WTC11 (cell line): ENCODE results near the gene AQP1. TPM values are rescaled to one million over a fixed set of nuclear protein-coding genes. Genes with fewer than 3 reads are reported as not detected.

ENCODE experiments used
- ATAC-seq: fragments of 200-7000 bp; cut with Tn5 transposase; 2 replicates; pipeline ENCODE4 v1.10.0; 2021; ENCODE audit warnings: mild to moderate bottlenecking, moderate library complexity
- CTCF ChIA-PET: fragments of 300-600 bp; sonication (Branson Sonifier 250); formaldehyde crosslinking; loops from one replicate; lab custom pipeline; 2021; ENCODE audit warnings: antibody characterized with exemption; lab: Charles Lee
- POLR2A ChIA-PET: fragments of 350-600 bp; sonication (Branson Sonifier 250); formaldehyde crosslinking; loops from one replicate; lab custom pipeline; 2021; ENCODE audit warnings: antibody characterized with exemption; lab: Charles Lee
- DNase-seq: peaks from one replicate; pipeline ENCODE4 v3.0.0; 2021; ENCODE audit warnings: low spot score
- H3K27ac Mint-ChIP-seq: 2 replicates; pipeline ENCODE4 v1.8.0; 2021; ENCODE audit warnings: mixed read lengths
- H3K27me3 Mint-ChIP-seq: 2 replicates; pipeline ENCODE4 v1.8.0; 2021; ENCODE audit warnings: low read depth, mild to moderate bottlenecking, moderate library complexity, mixed read lengths
- H3K36me3 Mint-ChIP-seq: 2 replicates; pipeline ENCODE4 v1.8.0; 2021; ENCODE audit warnings: mixed read lengths
- H3K4me1 Mint-ChIP-seq: 2 replicates; pipeline ENCODE4 v1.8.0; 2022; ENCODE audit warnings: mixed read lengths
- H3K4me3 Mint-ChIP-seq: 2 replicates; pipeline ENCODE4 v1.8.0; 2021; ENCODE audit warnings: mild to moderate bottlenecking, moderate library complexity, mixed read lengths
- H3K9me3 Mint-ChIP-seq: 2 replicates; pipeline ENCODE4 v1.8.0; 2021; ENCODE audit warnings: mixed read lengths
- CBFB ChIP-seq: sonication (generic); formaldehyde crosslinking; IDR thresholded peaks from 2 replicates; pipeline ENCODE4 v1.8.1; 2022; ENCODE audit warnings: mild to moderate bottlenecking, low read depth, missing genetic modification reagents
- CREB1 ChIP-seq: sonication (generic); formaldehyde crosslinking; IDR thresholded peaks from 2 replicates; pipeline ENCODE4 v1.8.0; 2023; ENCODE audit warnings: mild to moderate bottlenecking, missing genetic modification reagents
- CREM ChIP-seq: sonication (generic); formaldehyde crosslinking; IDR thresholded peaks from 2 replicates; pipeline ENCODE4 v1.8.1; 2022; ENCODE audit warnings: mild to moderate bottlenecking, missing genetic modification reagents, moderate library complexity
- EMX1 ChIP-seq: fragments of 250-450 bp; sonication (Bioruptor Pico); IDR thresholded peaks from 2 replicates; pipeline ENCODE4 v1.8.0; 2021; ENCODE audit warnings: mild to moderate bottlenecking
- ETV6 ChIP-seq: sonication (generic); formaldehyde crosslinking; IDR thresholded peaks from 2 replicates; pipeline ENCODE4 v1.8.1; 2022; ENCODE audit warnings: mild to moderate bottlenecking, missing genetic modification reagents
- FOXJ3 ChIP-seq: sonication (generic); formaldehyde crosslinking; IDR thresholded peaks from 2 replicates; pipeline ENCODE4 v1.9.0; 2021; ENCODE audit warnings: missing genetic modification reagents, mild to moderate bottlenecking, borderline replicate concordance
- GABPB1 ChIP-seq: sonication (generic); formaldehyde crosslinking; IDR thresholded peaks from 2 replicates; pipeline ENCODE4 v1.8.1; 2023; ENCODE audit warnings: mild to moderate bottlenecking, missing genetic modification reagents
- GRHL2 ChIP-seq: fragments of 250-450 bp; sonication (Bioruptor Pico); IDR thresholded peaks from 2 replicates; pipeline ENCODE4 v1.8.0; 2022; ENCODE audit warnings: mild to moderate bottlenecking, moderate library complexity; ENCODE audit not compliant: insufficient replicate concordance, severe bottlenecking
- GTF2I ChIP-seq: fragments of 250-450 bp; sonication (Bioruptor Pico); conservative IDR thresholded peaks from 2 replicates; pipeline ENCODE4 v1.4.0; 2021; ENCODE audit warnings: mild to moderate bottlenecking
- IRF2 ChIP-seq: sonication (generic); formaldehyde crosslinking; IDR thresholded peaks from 2 replicates; pipeline ENCODE4 v1.8.0; 2022; ENCODE audit warnings: low read depth, missing genetic modification reagents, borderline replicate concordance
- MXD4 ChIP-seq: fragments of 250-450 bp; sonication (Bioruptor Pico); IDR thresholded peaks from 2 replicates; pipeline ENCODE4 v1.8.0; 2021; ENCODE audit warnings: mild to moderate bottlenecking, moderate library complexity, borderline replicate concordance
- MYBL2 ChIP-seq: sonication (generic); formaldehyde crosslinking; IDR thresholded peaks from 2 replicates; pipeline ENCODE4 v1.8.1; 2023; ENCODE audit warnings: mild to moderate bottlenecking, moderate library complexity, missing genetic modification reagents
- NFATC4 ChIP-seq: fragments of 250-450 bp; sonication (Bioruptor Pico); IDR thresholded peaks from 2 replicates; pipeline ENCODE4 v1.9.0; 2021; ENCODE audit warnings: mild to moderate bottlenecking
- NFE2L1 ChIP-seq: sonication (generic); formaldehyde crosslinking; IDR thresholded peaks from 2 replicates; pipeline ENCODE4 v1.8.1; 2023; ENCODE audit warnings: missing genetic modification reagents
- NR1H2 ChIP-seq: sonication (generic); formaldehyde crosslinking; IDR thresholded peaks from 2 replicates; pipeline ENCODE4 v1.9.0; 2021; ENCODE audit warnings: mild to moderate bottlenecking, moderate library complexity, missing genetic modification reagents
- OVOL2 ChIP-seq: fragments of 250-450 bp; sonication (Bioruptor Pico); IDR thresholded peaks from 2 replicates; pipeline ENCODE4 v1.9.0; 2021; ENCODE audit warnings: mild to moderate bottlenecking, borderline replicate concordance
- PRRX2 ChIP-seq: fragments of 250-450 bp; sonication (Bioruptor Pico); IDR thresholded peaks from 2 replicates; pipeline ENCODE4 v1.8.0; 2021; ENCODE audit warnings: mild to moderate bottlenecking
- TEAD4 ChIP-seq: sonication (generic); formaldehyde crosslinking; IDR thresholded peaks from 2 replicates; pipeline ENCODE4 v1.8.0; 2022; ENCODE audit warnings: mild to moderate bottlenecking, missing genetic modification reagents
- TP53 ChIP-seq: sonication (generic); formaldehyde crosslinking; IDR thresholded peaks from 2 replicates; pipeline ENCODE4 v1.8.1; 2023; ENCODE audit warnings: mild to moderate bottlenecking, missing genetic modification reagents
- ZNF121 ChIP-seq: sonication (generic); formaldehyde crosslinking; IDR thresholded peaks from 2 replicates; pipeline ENCODE4 v1.8.0; 2023; ENCODE audit warnings: missing genetic modification reagents
- ZNF138 ChIP-seq: sonication (generic); formaldehyde crosslinking; conservative IDR thresholded peaks from 2 replicates; pipeline ENCODE4 v1.8.1; 2022; ENCODE audit warnings: mild to moderate bottlenecking, moderate library complexity, missing genetic modification reagents
- ZNF219 ChIP-seq: sonication (generic); formaldehyde crosslinking; IDR thresholded peaks from 2 replicates; pipeline ENCODE4 v1.8.0; 2023; ENCODE audit warnings: missing genetic modification reagents, mild to moderate bottlenecking, borderline replicate concordance
- ZNF263 ChIP-seq: sonication (generic); formaldehyde crosslinking; IDR thresholded peaks from 2 replicates; pipeline ENCODE4 v1.8.1; 2022; ENCODE audit warnings: low read depth, mild to moderate bottlenecking, moderate library complexity, missing genetic modification reagents
- ZNF416 ChIP-seq: fragments of 250-450 bp; sonication (Bioruptor Pico); IDR thresholded peaks from 2 replicates; pipeline ENCODE4 v1.9.0; 2021; ENCODE audit warnings: mild to moderate bottlenecking, inconsistent platforms
- ZNF671 ChIP-seq: fragments of 250-450 bp; sonication (Bioruptor Pico); IDR thresholded peaks from 2 replicates; pipeline ENCODE4 v1.8.0; 2021; ENCODE audit warnings: mild to moderate bottlenecking
- total RNA-seq: library from RNA; stranded (reverse); gene quantifications from 3 replicates; pipeline ENCODE4 v1.2.3, GENCODE V29; 2021
- TF ChIP-seq, protein P1 (sequence below): sonication (generic); formaldehyde crosslinking; IDR thresholded peaks from 2 replicates; pipeline ENCODE4 v1.8.0; 2022; ENCODE audit warnings: mild to moderate bottlenecking, missing genetic modification reagents
- TF ChIP-seq, protein P2 (sequence below): fragments of 250-450 bp; sonication (Bioruptor Pico); IDR thresholded peaks from 2 replicates; pipeline ENCODE4 v1.8.0; 2021; ENCODE audit warnings: mild to moderate bottlenecking
- TF ChIP-seq, protein P3 (sequence below): sonication (generic); formaldehyde crosslinking; IDR thresholded peaks from 2 replicates; pipeline ENCODE4 v1.8.1; 2022; ENCODE audit warnings: low read depth, mild to moderate bottlenecking, moderate library complexity, missing genetic modification reagents, borderline replicate concordance
- TF ChIP-seq, protein P4 (sequence below): sonication (generic); formaldehyde crosslinking; IDR thresholded peaks from 2 replicates; pipeline ENCODE4 v1.8.1; 2023; ENCODE audit warnings: mild to moderate bottlenecking, missing genetic modification reagents
- TF ChIP-seq, protein P5 (sequence below): sonication (generic); formaldehyde crosslinking; IDR thresholded peaks from 2 replicates; pipeline ENCODE4 v1.8.0; 2022; ENCODE audit warnings: mild to moderate bottlenecking, missing genetic modification reagents
- TF ChIP-seq, protein P6 (sequence below): sonication (generic); formaldehyde crosslinking; IDR thresholded peaks from 2 replicates; pipeline ENCODE4 v1.8.0; 2022; ENCODE audit warnings: mild to moderate bottlenecking, missing genetic modification reagents
- TF ChIP-seq, protein P7 (sequence below): sonication (generic); formaldehyde crosslinking; conservative IDR thresholded peaks from 2 replicates; pipeline ENCODE4 v1.8.1; 2022; ENCODE audit warnings: mild to moderate bottlenecking, missing genetic modification reagents
- TF ChIP-seq, protein P8 (sequence below): fragments of 250-450 bp; sonication (Bioruptor Pico); conservative IDR thresholded peaks from 2 replicates; pipeline ENCODE4 v1.9.0; 2021; ENCODE audit warnings: mild to moderate bottlenecking

The AQP1 gene
- total RNA-seq, 1 experiment from 2014 or later, result 0.81 TPM

DNA sequence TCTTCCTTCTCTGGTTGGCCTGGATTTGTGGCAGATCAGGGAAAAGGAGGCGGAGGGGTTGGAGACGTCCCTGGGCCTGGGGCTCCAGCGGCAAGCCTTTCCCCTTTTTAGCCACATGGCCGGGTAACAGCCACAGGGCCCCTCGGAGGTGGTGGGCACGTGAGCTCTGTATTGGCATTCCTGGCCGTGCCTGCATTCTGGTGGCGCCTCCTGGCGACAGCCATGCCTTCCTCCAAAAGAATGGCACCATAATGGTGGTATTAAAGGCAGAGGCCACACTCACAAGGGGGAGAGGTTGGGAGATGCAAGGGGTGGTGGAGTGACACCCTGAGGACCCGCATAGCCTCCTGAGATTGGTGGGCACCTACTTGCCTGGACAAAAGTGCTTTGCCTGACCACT lies 3.0 kb upstream of the AQP1 start:
- Mint-ChIP-seq H3K4me1 (peaks cover 8% of the 10 kb centered on the region), H3K27me3 (no peaks in the 10 kb centered on the region), H3K4me3 (no peak overlapping the region), H3K36me3 (no peaks in the 10 kb centered on the region), H3K27ac (no peak overlapping the region), H3K9me3 (no peaks in the 10 kb centered on the region)
- DNase-seq, result peak; percentile 76
- CTCF ChIA-PET, result interaction anchor here (0.6 to 4.1 kb wide), 44 partner anchors 7 to 226 kb away, joined by 3 to 39 read pairs (median 6); partner anchors contain the start of gene CRHR2
- POLR2A ChIA-PET, result no interaction called here
- peak; percentile 79 for ATAC-seq
- TF ChIP-seq TEAD4 (CRISPR knock-in tag) (0 out of 2 replicates have a peak, but pooled peaks have one; percentile 45), OVOL2 (CRISPR knock-in tag) (no peak), CBFB (CRISPR knock-in tag) (no peak), GRHL2 (CRISPR knock-in tag) (no peak), GABPB1 (CRISPR knock-in tag) (no peak), ZNF219 (CRISPR knock-in tag) (no peak), PRRX2 (CRISPR knock-in tag) (no peak), NFE2L1 (CRISPR knock-in tag) (no peak), NFATC4 (CRISPR knock-in tag) (no peak), MYBL2 (CRISPR knock-in tag) (no peak), GTF2I (CRISPR knock-in tag) (no peak), ZNF138 (CRISPR knock-in tag) (no peak), CREB1 (CRISPR knock-in tag) (0 out of 2 replicates have a peak, but pooled peaks have one; percentile 16), ZNF416 (CRISPR knock-in tag) (no peak), TP53 (CRISPR knock-in tag) (no peak), ETV6 (CRISPR knock-in tag) (no peak), NR1H2 (CRISPR knock-in tag) (no peak), ZNF263 (CRISPR knock-in tag) (no peak), EMX1 (CRISPR knock-in tag) (no peak), CREM (no peak), IRF2 (no peak), ZNF671 (CRISPR knock-in tag) (no peak), MXD4 (CRISPR knock-in tag) (no peak), FOXJ3 (CRISPR knock-in tag) (no peak), ZNF121 (CRISPR knock-in tag) (no peak)
- TF ChIP-seq, protein P1, sequence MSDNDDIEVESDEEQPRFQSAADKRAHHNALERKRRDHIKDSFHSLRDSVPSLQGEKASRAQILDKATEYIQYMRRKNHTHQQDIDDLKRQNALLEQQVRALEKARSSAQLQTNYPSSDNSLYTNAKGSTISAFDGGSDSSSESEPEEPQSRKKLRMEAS, result peak; percentile 87
- TF ChIP-seq, protein P2, sequence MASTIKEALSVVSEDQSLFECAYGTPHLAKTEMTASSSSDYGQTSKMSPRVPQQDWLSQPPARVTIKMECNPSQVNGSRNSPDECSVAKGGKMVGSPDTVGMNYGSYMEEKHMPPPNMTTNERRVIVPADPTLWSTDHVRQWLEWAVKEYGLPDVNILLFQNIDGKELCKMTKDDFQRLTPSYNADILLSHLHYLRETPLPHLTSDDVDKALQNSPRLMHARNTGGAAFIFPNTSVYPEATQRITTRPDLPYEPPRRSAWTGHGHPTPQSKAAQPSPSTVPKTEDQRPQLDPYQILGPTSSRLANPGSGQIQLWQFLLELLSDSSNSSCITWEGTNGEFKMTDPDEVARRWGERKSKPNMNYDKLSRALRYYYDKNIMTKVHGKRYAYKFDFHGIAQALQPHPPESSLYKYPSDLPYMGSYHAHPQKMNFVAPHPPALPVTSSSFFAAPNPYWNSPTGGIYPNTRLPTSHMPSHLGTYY (CRISPR knock-in tag), result 0 out of 2 replicates have a peak, but pooled peaks have one; percentile 26
- TF ChIP-seq, protein P3, sequence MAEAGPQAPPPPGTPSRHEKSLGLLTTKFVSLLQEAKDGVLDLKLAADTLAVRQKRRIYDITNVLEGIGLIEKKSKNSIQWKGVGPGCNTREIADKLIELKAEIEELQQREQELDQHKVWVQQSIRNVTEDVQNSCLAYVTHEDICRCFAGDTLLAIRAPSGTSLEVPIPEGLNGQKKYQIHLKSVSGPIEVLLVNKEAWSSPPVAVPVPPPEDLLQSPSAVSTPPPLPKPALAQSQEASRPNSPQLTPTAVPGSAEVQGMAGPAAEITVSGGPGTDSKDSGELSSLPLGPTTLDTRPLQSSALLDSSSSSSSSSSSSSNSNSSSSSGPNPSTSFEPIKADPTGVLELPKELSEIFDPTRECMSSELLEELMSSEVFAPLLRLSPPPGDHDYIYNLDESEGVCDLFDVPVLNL, result no peak
- TF ChIP-seq, protein P4, sequence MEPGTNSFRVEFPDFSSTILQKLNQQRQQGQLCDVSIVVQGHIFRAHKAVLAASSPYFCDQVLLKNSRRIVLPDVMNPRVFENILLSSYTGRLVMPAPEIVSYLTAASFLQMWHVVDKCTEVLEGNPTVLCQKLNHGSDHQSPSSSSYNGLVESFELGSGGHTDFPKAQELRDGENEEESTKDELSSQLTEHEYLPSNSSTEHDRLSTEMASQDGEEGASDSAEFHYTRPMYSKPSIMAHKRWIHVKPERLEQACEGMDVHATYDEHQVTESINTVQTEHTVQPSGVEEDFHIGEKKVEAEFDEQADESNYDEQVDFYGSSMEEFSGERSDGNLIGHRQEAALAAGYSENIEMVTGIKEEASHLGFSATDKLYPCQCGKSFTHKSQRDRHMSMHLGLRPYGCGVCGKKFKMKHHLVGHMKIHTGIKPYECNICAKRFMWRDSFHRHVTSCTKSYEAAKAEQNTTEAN, result no peak
- TF ChIP-seq, protein P5, sequence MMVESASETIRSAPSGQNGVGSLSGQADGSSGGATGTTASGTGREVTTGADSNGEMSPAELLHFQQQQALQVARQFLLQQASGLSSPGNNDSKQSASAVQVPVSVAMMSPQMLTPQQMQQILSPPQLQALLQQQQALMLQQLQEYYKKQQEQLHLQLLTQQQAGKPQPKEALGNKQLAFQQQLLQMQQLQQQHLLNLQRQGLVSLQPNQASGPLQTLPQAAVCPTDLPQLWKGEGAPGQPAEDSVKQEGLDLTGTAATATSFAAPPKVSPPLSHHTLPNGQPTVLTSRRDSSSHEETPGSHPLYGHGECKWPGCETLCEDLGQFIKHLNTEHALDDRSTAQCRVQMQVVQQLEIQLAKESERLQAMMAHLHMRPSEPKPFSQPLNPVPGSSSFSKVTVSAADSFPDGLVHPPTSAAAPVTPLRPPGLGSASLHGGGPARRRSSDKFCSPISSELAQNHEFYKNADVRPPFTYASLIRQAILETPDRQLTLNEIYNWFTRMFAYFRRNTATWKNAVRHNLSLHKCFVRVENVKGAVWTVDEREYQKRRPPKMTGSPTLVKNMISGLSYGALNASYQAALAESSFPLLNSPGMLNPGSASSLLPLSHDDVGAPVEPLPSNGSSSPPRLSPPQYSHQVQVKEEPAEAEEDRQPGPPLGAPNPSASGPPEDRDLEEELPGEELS, result no peak
- TF ChIP-seq, protein P6, sequence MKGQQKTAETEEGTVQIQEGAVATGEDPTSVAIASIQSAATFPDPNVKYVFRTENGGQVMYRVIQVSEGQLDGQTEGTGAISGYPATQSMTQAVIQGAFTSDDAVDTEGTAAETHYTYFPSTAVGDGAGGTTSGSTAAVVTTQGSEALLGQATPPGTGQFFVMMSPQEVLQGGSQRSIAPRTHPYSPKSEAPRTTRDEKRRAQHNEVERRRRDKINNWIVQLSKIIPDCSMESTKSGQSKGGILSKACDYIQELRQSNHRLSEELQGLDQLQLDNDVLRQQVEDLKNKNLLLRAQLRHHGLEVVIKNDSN (CRISPR knock-in tag), result peak; percentile 83
- TF ChIP-seq, protein P7, sequence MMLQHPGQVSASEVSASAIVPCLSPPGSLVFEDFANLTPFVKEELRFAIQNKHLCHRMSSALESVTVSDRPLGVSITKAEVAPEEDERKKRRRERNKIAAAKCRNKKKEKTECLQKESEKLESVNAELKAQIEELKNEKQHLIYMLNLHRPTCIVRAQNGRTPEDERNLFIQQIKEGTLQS (CRISPR knock-in tag), result no peak
- TF ChIP-seq, protein P8, sequence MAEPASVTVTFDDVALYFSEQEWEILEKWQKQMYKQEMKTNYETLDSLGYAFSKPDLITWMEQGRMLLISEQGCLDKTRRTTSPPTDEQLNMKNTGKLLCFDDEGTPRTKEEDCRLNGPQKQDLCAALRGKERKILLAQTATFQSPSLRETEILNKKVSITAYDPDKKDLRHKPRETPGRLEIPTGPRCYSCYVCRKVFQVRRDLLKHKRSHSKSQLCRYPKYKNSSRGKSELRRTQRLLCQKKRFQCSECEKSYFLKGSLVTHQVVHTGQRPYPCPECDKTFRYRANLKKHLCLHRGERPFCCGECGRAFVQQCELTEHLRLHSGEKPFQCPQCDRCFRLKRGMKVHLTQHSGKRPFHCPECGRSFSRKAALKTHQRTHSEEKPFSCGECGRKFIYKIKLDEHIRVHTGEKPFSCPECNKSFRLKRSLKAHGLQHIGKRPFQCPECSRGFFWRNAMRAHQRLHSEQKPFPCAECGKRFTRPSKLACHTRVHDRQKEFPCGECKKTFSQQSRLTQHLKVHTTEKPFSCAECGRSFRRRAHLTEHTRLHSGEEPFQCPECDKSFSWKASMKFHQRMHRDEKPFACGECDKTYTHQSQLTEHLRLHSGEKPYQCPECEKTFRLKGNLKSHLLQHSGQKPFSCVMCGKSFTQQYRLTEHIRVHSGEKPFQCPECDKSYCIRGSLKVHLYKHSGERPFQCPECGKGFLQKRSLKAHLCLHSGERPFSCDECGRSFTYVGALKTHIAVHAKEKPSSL (CRISPR knock-in tag), result no peak
